ENCODE results near the gene RBM7. TPM values are rescaled to one million over a fixed set of nuclear protein-coding genes. Genes with fewer than 3 reads are reported as not detected.

RBM7 gene, protein sequence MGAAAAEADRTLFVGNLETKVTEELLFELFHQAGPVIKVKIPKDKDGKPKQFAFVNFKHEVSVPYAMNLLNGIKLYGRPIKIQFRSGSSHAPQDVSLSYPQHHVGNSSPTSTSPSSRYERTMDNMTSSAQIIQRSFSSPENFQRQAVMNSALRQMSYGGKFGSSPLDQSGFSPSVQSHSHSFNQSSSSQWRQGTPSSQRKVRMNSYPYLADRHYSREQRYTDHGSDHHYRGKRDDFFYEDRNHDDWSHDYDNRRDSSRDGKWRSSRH
- 24.2 and 37.5 TPM in 2 replicates for total RNA-seq (2014; rRNA removed; shearing (Covaris generic))

DNA sequence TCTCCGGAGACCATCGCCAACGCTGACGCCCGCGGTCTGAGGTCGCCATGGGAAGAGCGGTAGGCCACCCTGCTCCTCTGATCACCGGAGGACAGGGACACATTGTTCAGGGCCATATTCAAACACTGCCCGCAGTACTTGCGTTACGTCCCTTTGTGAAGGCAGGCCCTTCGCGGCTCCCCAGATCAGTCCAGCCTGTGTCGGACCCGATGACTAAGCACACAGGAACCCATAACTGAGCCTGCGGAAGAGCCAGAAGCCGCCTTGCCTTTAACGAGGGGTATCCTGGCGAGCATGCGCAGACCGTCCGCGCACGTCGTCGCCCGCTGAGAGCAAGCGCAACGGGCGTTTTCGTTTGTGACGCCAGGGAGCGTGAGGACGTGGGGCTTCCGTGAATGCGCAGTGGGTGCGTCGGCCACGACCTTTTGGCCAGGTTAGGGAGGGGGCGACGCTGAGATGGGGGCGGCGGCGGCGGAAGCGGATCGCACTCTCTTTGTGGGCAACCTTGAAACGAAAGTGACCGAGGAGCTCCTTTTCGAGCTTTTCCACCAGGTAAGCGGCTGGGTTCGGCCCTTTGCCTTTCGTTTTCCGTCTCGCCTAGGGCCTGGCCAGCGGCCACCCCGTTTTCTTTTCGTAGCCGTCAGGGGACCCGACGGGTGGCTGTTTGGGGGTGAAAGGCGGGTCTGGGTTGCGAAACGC, at the start of gene RBM7, which contains the start of gene C11orf71:
Gene RBM7 (plus strand): TSS at position 451 of the 699 bp plus-strand sequence. CDS start 6 bp downstream, at position 457.
Gene C11orf71 (minus strand): TSS at position 296 of the 699 bp plus-strand sequence. CDS start 180 bp downstream, at position 116.
- peak; percentile 92 to 96 for DNase-seq (ENCODE audit: low read depth in 1 of 2, low spot score in 2 of 2)
- no peaks in the 10 kb centered on the region for H3K27me3 ChIP-seq (replicated peaks)
- no peaks in the 10 kb centered on the region for H3K9me3 ChIP-seq (replicated peaks)
- H3K27ac ChIP-seq, result peak within 1 kb of the TSS; percentile 99
- peak within 1 kb of the TSS; percentile 71 for H3K4me3 ChIP-seq
- peaks cover 31% of the 10 kb centered on the region for H3K36me3 ChIP-seq
- peaks cover 28% of the 10 kb centered on the region for H3K4me1 ChIP-seq (replicated peaks)

DNA sequence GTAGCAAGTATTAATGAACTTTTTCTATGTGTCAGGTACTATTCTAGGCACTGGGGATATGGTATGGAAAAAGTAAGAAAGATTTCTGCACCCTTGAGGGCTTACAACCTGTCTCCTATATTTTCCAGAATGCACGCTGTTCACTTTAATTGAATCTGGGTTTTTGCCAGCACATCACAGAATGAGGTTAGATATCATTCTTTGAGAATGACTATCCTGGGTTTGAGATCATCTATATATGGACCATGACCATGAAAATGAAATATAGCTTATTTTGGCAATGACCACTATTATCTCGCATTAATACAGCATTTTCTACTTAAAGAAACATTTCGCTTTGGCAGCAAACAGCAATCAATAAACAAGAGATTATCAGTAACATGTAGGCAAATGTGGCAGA, 47.0 kb upstream of the RBM7 start:
- Histone ChIP-seq H3K9me3 (replicated peaks) (no peaks in the 10 kb centered on the region), H3K4me3 (no peak overlapping the region), H3K4me1 (replicated peaks) (peaks cover 23% of the 10 kb centered on the region), H3K27ac (peak overlapping the region; percentile 39), H3K27me3 (replicated peaks) (no peaks in the 10 kb centered on the region), H3K36me3 (no peaks in the 10 kb centered on the region)
- no peak for DNase-seq (ENCODE audit: low read depth in 1 of 2, low spot score in 2 of 2)

DNA sequence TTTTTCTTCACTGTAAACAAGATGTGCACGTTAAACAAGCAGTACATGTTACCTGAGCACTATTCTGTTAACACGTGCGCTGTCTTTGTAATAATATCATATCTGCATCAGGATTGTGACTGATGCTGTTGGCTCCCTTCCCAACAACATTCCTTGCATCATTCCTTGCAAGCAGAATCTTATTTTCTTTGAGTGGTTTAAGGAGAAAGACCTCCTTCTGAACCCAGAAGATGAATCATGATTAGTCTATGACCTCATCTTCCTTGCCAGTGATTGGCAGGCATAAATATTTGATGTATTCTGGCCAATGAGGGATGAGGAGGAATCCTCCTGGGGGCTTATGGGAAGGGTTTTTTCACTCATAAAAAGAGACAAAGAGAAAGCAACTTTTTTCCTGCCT, 46.4 kb upstream of the RBM7 start:
- DNase-seq (ENCODE audit: low read depth in 1 of 2, low spot score in 2 of 2), result peak; percentile 54 to 83
- Histone ChIP-seq H3K27me3 (replicated peaks) (no peaks in the 10 kb centered on the region), H3K4me1 (replicated peaks) (peaks cover 17% of the 10 kb centered on the region), H3K27ac (peak overlapping the region; percentile 39), H3K36me3 (no peaks in the 10 kb centered on the region), H3K9me3 (replicated peaks) (no peaks in the 10 kb centered on the region), H3K4me3 (no peak overlapping the region)

DNA sequence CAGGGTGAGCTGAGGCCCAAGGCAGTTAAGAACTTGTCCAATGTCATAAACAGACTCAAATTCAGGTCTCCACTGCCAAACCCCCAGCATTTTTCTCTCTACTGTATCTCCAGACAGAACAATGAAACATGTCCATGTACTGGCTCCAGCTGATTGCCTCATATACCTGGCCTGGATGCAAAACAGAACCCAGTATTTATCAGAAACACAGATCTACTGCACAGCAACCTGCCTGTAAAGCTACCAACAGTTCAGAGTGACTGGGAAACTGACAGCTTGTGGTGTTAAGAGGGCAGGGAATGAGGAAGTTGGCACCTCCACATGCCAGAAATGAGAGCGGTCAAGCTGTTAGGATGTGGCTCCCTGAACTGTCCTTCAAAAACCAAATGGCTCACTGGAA, 41.8 kb upstream of the RBM7 start:
- H3K9me3 ChIP-seq (replicated peaks), result no peaks in the 10 kb centered on the region
- no peak for DNase-seq (ENCODE audit: low read depth in 1 of 2, low spot score in 2 of 2)
- no peak overlapping the region for H3K27ac ChIP-seq
- H3K4me3 ChIP-seq, result no peak overlapping the region
- H3K36me3 ChIP-seq, result no peaks in the 10 kb centered on the region
- peaks cover 11% of the 10 kb centered on the region for H3K4me1 ChIP-seq (replicated peaks)
- no peaks in the 10 kb centered on the region for H3K27me3 ChIP-seq (replicated peaks)

DNA sequence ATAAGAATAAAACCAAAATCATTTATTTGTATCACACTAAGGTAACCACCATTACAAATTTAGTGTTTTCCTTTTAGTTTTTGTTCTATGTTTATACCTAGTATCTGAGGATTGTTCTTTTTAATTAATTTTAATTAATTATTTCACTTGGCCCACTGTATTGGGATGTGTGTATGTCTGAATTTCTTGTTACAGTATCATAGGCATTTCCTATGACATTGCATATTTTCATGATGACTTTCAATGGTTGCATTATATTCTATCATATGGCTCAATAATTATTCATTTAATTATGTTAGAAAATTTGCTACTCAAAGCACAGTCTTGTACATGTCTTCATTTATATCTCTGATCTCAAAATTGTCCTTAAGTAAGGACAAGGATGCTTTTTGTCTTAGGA, 41.1 kb upstream of the RBM7 start:
- H3K4me3 ChIP-seq, result no peak overlapping the region

DNA sequence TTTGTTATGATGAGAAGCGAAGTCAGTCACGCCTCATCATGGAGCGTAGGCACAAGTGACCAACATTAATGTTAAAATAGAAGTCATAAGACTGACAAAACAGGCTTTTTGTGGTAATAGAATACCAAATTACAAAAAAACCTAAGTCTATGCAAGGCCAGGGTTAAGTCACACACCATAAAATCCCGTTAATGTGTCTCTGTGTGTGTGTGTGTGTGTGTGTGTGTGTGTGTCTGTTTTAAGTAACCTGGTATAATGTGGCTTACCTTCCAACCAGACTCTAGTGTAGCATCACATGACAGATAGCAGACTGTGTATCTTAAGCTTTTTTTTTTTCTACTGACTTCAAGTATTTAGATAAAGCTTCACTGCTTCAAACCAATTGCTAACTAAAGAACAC, 38.1 kb upstream of the RBM7 start:
- H3K9me3 ChIP-seq (replicated peaks), result no peaks in the 10 kb centered on the region
- no peaks in the 10 kb centered on the region for H3K27me3 ChIP-seq (replicated peaks)
- H3K4me1 ChIP-seq (replicated peaks), result peaks cover 25% of the 10 kb centered on the region
- no peak overlapping the region for H3K4me3 ChIP-seq
- no peak for DNase-seq (ENCODE audit: low read depth in 1 of 2, low spot score in 2 of 2)
- no peaks in the 10 kb centered on the region for H3K36me3 ChIP-seq
- H3K27ac ChIP-seq, result no peak overlapping the region

More for the DNA sequence above, 41.1 kb upstream of the RBM7 start:
- Histone ChIP-seq H3K36me3 (no peaks in the 10 kb centered on the region), H3K4me1 (replicated peaks) (peaks cover 6% of the 10 kb centered on the region; the same call in 1 of the 2 replicates), H3K27ac (no peak overlapping the region; the same call in 1 of the 2 replicates), H3K9me3 (replicated peaks) (no peaks in the 10 kb centered on the region), H3K27me3 (replicated peaks) (no peaks in the 10 kb centered on the region)
- no peak for DNase-seq (ENCODE audit: low read depth in 1 of 2, low spot score in 2 of 2)

DNA sequence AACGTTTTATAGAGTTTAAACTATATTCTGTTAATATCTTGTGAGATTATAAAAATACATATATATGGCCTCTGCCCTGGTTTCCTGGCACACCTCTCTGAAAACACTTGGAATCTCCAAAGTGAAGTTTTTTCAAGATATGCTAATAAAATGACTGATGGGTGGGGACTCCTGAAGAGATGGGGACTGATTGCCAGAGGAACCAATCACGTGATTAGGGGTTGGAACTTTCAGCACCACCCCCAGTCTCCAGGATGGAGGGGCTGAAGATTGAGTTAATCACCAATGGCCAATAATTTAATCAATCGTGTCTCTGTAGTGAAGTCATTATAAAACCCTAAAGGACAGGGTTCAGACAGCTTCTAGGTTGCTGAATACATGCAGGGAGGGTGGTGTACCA, 37.5 kb upstream of the RBM7 start:
- Histone ChIP-seq H3K4me3 (no peak overlapping the region), H3K27ac (no peak overlapping the region), H3K36me3 (no peaks in the 10 kb centered on the region), H3K27me3 (replicated peaks) (no peaks in the 10 kb centered on the region), H3K4me1 (replicated peaks) (peaks cover 31% of the 10 kb centered on the region), H3K9me3 (replicated peaks) (no peaks in the 10 kb centered on the region)
- no peak for DNase-seq (ENCODE audit: low read depth in 1 of 2, low spot score in 2 of 2)

DNA sequence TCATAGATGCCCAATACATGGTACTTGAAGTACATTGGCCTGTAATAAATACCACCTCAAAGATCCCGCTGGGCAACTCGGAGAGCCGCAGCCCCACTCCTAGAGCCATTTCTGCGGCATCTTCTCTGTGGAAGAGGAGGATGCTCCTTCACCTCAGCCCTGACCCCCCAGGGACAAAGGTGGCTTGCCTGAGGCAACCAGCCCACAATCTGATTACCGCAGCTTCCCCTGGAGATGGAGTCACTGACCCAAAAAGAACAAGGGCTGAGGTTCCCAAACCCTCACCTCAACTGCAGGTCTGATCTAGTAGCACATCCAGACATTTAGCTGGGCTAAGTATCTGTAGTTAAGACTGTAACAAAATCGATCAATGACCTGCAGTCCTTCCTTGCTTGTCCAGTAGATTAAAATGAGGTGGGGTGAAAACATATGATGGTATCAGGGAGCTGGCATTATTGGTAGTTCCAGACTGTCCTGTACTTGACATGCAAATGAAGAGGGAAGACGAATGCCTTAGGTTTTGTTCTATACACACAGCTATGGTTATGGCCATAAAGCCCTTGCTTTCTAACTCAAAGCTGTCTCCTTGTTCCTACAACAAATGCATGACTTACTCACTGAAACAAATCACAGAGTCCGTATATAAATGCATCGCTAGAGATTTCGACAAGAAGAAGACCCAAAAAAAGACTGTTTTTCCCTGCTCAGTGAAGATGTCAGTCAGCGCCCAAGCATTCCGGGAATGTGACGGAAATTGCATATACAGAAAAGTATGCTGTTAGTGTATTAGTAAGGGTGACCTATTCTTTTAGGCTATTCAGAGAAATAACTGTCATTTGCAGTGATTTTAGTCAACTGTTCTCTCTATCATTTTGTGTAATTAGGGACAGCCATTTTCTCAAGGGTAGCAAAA, 33.9 kb upstream of the RBM7 start:
- Histone ChIP-seq H3K27ac (peak overlapping the region; percentile 98), H3K9me3 (replicated peaks) (no peaks in the 10 kb centered on the region), H3K4me1 (replicated peaks) (peaks cover 34% of the 10 kb centered on the region), H3K36me3 (no peaks in the 10 kb centered on the region), H3K4me3 (0 out of 2 replicates have a peak overlapping the region, but pooled peaks have one; percentile 1), H3K27me3 (replicated peaks) (no peaks in the 10 kb centered on the region)
- DNase-seq (ENCODE audit: low read depth in 1 of 2, low spot score in 2 of 2), result peak; percentile 76 to 93

DNA sequence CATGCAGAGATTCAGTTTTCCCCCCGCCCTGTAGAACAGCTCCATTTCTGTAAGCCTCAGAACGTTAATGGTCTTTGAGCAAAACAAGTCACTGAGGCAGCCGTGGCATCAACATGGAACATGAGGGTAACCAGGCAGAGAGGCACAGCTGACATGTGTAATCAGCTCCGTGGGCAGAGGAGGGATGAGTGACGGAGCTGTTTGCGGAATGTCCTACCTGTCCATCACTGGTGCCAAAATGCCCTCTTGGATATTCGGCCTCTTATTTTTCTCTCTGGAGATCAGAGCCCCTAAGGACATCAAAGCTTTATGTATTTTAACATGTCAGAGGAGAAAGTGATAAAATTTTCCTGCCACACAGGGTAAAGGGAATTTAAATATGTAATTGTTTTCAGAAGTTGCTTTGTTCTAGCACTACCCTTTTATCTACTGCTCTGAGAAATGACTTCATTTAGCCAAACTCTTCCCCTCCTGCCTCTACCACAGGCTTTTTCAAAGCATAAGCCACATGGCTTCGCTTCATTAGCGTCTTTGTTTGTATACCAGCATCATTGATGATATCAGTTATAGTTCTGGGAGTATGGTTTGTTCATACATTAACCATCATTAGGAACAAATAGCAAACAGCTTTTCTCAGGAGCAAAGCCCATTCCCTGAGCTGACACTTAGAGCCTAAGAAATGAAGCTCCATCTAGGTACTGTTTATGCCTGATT, 33.1 kb upstream of the RBM7 start:
- Histone ChIP-seq H3K9me3 (replicated peaks) (no peaks in the 10 kb centered on the region), H3K4me1 (replicated peaks) (peaks cover 34% of the 10 kb centered on the region), H3K27ac (peak overlapping the region; percentile 98), H3K36me3 (no peaks in the 10 kb centered on the region), H3K4me3 (no peak overlapping the region), H3K27me3 (replicated peaks) (no peaks in the 10 kb centered on the region)
- DNase-seq (ENCODE audit: low read depth in 1 of 2, low spot score in 2 of 2), result peak; percentile 44 to 86

DNA sequence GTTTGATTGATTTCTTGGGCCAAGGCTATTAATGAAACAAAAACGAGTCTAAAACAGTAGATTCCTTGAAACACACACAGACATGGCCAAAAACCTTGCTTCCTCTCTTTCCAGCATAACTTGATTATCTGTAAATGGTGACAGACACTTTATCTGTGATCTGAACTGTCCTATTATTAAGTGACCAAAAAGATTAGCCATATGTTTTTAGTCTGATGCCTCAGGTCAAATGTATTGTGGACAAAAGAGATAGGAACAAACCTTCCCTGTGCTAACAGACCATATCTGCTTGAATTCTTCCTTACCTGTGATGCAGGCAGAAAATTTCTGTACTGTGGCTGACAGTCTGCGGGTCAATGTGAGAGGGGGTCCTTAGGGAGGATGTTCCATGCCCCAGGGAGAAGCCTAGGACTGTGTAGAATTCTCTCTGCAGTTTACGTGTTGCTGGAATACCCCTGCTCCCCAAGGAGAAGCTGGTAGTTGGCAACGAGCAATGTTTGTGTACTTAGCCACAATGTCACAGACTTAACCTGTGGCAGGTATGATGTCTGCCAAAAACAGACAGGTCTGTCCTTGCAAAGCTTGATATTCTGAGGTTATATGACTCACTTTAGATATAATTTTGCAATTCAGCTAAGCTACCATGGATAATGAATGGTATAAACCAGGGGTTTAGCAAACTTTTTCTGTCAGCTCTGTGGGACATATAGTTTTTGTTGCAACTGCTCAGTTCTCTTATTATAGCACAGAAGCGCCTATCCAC, 31.4 kb upstream of the RBM7 start:
- Histone ChIP-seq H3K4me1 (replicated peaks) (peaks cover 34% of the 10 kb centered on the region), H3K4me3 (no peak overlapping the region), H3K9me3 (replicated peaks) (no peaks in the 10 kb centered on the region), H3K27ac (no peak overlapping the region), H3K36me3 (no peaks in the 10 kb centered on the region), H3K27me3 (replicated peaks) (no peaks in the 10 kb centered on the region)
- no peak for DNase-seq (ENCODE audit: low read depth in 1 of 2, low spot score in 2 of 2)

DNA sequence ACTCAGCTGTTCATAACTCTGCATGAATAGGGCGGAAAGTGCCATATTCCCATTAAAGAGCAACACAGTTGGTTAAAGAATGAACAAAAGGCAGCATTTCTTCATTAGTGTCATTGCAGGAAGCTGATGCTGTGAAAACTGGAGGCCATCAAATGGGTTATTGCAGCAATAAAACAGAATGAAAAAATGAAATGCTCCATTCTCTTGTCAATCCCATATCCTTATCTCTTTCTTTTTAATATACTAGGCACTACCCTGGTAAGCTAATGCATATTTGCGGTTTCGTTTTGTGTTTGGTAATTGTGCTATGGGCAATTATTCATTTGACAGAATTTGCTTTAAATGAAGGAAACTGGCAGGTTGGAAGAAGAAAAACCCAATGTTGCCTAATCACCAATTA, 25.4 kb upstream of the RBM7 start:
- no peak overlapping the region for H3K4me3 ChIP-seq
- H3K27me3 ChIP-seq (replicated peaks), result no peaks in the 10 kb centered on the region
- no peaks in the 10 kb centered on the region for H3K9me3 ChIP-seq (replicated peaks)
- no peak for DNase-seq (ENCODE audit: low read depth in 1 of 2, low spot score in 2 of 2)
- peaks cover 21% of the 10 kb centered on the region for H3K4me1 ChIP-seq (replicated peaks)
- H3K27ac ChIP-seq, result no peak overlapping the region
- no peaks in the 10 kb centered on the region for H3K36me3 ChIP-seq

DNA sequence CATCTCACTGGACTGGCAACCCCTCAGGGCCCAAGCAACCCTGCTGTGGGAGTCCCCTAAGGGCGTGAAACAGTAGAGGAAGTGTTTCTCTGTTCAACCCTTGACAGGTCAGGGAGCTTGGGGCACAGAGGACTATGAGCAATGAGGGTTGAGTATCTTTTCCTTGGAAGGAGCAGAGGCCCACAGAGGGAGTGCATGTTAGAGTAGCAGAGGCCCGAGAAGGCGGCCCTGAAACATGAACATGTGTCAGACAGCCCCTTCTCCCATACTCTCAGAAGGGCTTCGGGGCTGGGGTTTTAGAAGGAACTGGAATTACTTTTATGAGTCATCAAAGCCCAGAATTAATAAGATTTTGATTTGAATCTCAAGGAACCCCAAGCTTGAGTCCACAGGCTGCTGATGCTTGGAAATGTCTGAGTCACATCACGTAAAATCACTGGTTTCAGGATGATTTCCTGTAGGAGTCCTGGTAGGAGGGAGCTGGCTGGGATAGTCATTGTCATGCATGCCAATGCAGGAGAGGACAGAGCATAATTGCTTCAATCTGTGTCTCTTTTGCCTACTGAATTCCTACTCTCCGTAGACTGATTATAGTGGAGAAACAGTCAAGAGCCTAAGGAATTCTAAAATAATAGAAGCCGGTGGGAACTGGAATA, 22.7 kb upstream of the RBM7 start:
- H3K4me3 ChIP-seq, result no peak overlapping the region
- H3K27ac ChIP-seq, result peak overlapping the region; percentile 88

More for the DNA sequence above, 22.7 kb upstream of the RBM7 start:
- H3K4me1 ChIP-seq (replicated peaks), result peaks cover 21% of the 10 kb centered on the region
- no peaks in the 10 kb centered on the region for H3K9me3 ChIP-seq (replicated peaks)
- H3K36me3 ChIP-seq, result no peaks in the 10 kb centered on the region
- no peaks in the 10 kb centered on the region for H3K27me3 ChIP-seq (replicated peaks)
- peak; percentile 76 to 77 for DNase-seq (ENCODE audit: low read depth in 1 of 2, low spot score in 2 of 2)
